Inferior parietal cortex (tissue), 1 donor: ENCODE measurements around the gene MPRIP.
"Not testable (repeated sequence)": the region's sequence is repeated elsewhere in the genome, so short reads cannot be mapped to it uniquely, and the experiment has no call there.

Experiments used
- DNase-seq: peaks from one replicate; pipeline ENCODE4 v3.0.0-alpha.2; 2016; ENCODE audit errors: extremely low spot score

The MPRIP gene

DNA sequence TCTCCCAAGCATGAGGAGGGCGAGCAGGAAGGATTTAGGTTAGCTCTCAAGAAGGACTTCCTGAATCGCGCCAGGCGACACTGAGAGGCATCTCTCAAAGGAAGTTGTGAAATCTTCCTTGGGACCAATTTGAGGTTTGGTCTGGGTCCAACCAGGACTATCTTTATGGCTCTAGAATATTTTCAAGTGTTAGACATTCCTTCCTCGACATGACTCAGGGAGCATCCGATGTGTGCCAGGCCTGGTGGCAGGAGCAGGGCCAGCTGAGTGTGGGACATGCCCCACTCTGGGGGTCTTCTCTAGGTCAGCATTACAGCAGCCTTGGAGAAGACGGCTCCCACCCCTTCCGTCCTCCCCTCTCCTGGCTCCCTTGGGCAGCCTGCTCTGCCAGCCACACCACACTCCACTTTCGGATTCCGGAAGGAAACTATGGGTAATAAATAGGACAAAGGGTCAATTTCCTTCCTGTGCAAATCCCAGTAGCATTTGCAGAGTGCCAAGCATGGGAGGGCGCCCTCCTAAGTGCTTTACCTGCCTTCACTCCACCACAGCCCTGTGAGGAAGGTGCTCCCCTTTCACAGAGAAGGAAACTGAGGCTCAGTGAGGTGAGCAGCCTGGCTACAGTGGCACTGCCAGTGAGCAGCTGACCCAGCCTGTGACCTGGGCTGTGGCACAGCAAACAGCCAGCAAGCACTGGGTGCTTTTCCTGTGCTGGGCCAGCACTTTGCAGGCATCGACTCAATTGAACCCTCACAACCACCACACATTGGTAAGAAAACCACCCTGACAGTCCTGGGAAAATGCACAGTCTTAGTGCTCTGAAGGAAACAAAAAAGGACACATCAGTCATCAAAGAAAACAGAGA lies 31.0 kb upstream of the MPRIP start:
- DNase-seq, result not testable (repeated sequence)

DNA sequence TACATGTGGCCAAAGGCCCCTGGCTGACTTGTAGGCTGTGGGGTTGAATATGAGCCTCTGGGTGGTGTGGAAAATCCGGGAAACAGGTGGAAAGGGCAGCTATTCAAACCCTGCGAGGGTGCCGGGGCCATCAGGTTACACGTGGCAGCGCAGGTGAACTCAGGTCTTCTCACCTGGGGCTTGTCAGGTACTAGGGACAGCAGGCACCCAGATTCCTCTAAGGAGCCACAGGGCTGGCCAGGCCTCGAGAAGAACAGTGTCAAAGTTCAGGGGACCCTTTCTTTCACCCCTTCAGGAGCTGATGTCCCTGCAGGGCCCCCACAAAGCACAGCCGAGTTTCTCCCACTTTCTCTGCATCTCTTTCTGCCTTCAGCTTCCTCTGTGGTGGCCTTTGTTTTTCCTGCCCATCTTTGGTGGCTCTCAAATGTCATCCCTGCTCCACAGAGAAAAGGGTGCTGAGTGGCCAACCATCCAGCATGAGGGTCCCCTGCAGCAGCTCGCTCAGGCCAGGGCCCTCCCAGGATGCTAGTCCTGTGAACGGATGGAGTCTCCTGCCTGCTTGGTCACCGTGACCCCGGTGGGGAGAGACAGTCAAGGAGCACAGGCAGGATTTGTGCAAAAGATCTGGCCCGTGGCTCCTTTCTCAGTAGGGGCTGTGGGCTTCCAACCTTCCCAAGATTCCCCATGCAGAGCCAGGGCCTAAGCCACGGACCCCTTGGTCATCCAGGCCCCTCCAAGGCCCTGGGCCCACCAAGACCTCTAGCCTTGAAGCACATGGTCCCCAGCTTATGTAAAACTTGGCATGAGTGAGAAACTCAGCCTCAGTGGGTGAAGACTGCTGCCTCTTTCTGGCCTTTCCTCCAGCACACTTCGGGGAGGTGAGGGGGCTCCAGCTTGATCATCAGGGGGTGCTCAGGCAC lies 28.2 kb upstream of the MPRIP start:
- not testable (repeated sequence) for DNase-seq

DNA sequence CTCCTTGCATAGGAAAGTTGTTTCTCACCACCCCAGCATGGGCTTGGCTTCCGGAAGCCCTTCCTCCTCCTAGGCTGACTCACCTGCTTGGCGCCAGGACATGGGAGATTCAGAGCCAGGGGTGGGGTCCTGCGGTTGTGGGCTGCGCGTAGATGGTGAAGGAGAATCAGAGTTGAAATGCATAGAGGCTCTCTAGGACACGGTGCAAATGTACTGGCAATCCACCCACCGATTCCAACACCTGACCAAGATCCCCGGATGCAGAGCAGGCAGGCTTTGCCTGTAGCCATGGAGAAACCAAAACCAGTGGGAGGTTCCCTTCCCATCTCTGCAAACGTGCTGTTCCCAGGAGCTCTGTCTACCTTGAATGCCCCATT lies 27.5 kb upstream of the MPRIP start:
- DNase-seq, result not testable (repeated sequence)

DNA sequence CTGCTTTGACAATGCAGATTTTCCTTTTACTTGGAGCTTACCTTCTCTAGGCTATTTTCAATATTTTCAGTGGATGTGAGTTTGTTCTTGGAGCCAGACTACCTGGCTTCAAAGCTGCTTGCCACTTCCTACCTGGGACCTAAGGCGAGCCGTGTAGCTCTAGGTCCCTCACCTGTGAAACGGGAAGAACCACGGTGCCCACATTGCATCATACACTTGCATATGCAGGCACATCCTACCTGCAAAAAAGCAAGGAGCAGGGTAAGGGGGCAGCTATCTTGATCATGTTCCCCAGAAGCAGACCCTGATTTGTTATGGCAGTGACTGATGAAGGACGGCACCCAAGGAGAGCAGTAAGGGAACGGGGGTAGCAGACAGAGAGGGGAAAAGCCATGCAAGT lies 27.0 kb upstream of the MPRIP start:
- no peak for DNase-seq

DNA sequence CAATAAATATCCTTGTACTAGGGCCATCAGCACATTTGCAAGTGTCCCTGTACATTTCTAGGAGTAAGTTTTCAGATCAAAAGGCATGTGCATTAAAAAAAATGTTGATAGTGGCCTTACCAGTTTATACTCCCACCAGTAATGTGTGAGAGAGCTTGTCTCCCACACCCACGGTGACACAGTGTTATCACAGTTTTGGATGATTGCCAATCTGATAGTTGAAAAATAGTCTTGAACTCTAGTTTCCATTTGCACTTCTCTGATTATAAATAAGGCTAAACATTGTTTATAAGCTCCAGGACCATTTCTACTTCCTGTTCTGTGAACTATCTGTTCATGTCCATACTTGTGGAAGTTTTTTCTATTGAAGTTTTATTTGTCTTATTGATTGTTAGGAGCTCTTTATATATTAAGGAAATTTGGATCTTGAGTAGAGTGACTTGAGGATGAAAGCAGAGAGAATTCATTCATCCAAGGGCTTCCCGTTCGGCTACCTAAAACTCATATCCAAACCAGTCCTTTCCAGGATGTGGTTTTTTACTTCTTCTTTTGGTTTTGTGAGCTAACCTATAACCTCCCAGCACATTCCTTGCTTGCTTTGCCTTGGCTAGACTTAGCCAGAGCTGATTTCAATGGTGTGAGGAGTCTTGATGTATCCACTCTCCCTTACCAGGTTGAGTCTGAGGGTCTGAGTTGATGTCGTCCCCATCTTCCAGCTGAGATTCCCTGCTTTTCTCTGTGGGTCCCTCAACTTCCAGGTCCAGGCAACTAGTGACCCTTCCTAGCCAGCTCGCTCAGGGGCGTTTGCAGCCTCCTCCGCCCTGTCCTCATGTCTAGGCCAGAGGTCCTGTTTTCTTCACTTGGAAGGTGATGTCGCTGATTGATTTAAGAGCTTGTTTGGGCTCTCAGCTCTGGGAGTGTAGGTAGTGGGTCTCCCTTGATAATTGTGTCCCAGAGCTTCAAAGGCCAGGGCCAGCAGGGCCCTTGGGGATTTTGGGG lies 25.8 kb upstream of the MPRIP start:
- DNase-seq, result not testable (repeated sequence)

DNA sequence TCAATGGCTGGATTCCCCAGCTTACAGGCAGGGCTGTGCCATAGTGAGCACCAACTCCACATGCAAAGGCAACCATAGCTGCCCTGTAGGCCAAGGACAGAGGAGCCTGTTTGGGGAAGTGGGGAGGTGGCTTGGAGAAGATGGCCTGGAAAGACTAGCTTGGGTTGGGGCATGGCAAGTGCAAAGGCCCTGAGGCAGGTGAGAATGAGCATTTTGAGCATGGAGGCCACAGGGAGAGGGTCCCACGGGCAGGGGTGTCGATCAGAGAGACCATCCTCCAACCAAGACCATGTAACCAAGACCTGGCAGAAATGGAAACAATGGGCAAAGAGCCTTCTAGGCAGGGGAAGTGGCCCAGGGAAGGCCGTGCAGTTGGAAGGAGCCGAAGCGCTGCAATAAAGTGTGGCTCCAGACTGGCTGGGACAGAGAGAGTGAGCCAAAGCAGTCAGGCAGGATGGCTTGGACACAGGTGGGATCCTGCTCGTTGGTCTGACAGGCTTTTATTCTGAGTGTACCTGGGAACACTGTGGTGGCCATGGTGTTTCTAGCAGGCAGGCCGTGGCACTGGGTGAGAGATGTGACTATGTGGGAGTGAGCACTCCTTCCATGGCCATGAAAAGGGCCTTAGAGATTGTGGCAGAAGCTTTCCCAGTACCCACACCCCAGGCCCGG lies 24.8 kb upstream of the MPRIP start:
- no peak for DNase-seq

DNA sequence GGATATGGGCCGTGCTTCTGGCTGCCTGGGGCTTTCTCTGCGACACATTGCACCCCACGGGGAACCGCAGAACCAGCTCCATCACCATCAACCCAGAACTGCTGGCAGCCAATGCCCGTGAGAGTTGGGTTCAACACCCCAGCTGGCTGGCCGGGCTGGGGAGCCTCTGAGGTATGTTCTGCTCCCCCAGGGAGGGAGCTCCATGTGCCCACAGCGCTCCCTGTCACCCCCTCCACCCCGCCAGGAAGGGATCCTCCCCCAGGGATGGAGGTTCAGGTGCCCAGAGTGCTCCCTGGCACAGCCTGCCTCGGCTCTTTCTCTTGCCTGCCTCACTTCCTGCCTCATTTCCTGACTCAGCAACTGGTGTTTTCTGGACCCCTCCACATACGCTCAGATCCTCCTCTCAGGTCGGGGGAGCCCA lies 24.2 kb upstream of the MPRIP start:
- no peak for DNase-seq

DNA sequence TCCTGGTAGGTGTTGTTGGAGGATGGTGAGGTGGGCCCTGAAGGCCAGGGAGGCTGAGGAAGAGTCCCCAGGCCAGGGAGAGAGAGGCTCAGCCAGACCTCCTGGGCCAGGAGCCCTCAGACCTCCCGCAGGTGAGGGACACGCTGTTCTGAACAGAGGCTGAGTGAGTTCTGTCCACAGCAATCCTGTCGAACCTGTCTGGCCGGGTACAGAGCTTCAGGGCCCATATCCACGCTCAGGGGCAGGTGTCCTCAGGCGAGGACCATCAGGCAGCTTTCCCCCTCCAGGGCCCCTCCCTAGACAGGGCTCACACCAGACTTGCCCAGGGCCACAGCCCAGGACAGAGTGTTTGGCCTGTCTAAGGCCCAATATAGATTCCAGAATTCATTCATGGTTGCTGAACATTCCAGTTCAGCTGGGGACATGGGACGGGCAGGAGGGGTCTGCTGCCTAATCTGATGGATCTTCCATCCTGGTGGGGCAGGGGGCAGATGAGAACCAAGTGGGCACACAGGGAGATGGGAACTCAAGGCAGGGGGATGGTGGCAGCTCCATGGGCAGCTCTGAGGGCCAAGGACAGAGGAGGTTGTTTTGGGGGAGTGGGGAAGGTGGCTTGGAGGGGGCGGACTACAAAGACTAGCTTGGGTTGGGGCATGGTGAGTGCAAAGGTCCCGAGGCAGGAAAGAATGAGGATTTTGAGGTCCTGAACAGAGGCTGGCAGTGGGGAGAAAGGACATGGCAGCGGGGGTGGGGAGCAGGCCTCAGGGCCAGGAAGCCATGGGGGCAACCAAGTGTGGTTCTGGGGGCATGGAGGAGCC lies 23.4 kb upstream of the MPRIP start:
- no peak for DNase-seq

DNA sequence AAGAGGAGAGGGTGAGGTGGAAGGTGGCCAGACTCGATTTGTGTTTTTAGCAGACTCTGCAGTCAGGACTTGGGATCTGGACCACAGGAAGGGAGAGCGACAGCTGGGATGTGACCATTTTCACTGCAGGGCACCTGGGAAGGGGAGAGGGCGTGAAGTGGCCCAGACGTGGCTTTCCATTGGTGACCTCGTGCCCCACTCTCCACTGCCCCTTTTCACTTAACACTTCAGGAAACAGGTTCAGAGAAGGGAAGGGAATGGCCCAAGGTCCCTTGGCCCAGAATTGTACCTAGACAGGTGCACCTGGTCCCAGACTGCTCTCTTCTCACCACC lies 22.9 kb upstream of the MPRIP start:
- no peak for DNase-seq

DNA sequence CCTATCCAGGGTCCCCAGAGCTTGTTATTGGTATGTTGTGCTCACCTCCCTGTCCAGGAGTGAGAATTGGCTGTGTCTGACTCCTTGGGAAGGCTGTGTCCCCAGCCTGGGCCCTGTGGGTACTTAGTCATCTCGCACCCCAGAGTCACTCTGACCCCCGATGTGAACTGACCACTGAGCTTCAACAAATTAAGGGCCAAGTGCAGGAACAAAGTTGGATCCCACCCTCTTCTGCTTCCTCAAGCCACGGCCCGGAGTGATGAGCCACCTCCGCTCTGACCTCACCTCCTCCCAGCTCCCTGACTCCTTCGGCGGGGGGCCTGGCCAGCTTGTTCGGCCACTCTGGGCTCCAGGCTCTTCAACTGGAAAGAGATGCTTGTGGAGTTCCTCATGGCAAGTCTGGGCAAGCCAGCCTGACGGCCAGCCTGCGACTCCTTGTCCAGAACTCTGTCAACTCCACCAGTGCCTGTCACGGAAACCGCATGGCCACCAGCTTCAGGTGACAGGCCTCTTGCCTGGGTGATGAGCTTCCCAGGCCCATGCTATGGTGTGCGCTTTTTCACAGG lies 22.3 kb upstream of the MPRIP start:
- no peak for DNase-seq

DNA sequence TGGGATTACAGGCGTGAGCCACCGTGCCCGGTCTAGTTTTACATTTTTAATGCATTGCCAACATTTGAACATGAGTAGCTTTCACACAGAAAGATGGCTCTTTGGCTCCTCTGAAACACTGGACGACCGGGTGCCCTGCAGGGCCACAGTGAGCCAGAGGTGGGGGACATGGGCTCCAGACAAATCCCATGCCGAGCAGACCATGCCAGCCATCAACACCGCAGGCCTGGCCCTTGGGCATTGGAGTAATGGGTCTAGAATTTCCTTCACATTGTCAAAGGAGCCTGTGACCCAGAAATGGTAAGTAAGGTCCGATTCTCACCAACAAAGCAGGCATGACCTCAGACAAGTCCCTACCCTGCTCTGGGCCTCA lies 21.4 kb upstream of the MPRIP start:
- DNase-seq, result no peak

DNA sequence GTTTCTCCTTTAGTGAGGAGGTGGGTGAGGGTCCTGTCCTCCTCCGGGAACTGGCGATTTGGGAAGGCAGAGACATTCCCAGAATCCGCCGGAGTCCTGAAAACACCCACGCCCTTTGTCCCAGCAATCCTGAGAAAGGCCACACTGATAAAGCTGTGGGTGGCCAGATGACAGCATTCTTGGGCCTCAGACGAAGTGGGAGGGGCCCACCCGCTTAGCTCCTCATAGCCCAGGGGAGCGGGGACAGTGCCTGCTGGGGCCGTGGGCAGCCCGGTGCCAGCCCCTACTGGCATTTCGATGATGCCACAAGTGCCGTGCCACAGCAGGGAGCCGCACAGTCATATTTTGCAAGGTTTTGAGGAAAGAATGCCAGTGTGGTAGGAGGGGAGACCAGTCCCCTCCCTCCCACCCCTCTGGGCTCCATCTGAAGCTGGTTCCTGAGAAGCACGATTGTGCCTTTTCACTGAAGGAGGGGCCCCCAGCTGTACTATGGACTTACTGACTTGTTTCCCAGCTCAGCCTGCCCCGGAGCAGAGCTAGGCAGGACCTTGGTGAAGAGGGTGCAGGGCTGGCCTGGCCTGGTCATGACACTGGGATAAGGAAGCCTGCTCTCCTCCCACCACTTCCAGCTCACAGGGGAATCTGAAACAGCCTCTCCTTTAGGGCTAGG lies 20.9 kb upstream of the MPRIP start:
- peak; percentile 50 for DNase-seq

DNA sequence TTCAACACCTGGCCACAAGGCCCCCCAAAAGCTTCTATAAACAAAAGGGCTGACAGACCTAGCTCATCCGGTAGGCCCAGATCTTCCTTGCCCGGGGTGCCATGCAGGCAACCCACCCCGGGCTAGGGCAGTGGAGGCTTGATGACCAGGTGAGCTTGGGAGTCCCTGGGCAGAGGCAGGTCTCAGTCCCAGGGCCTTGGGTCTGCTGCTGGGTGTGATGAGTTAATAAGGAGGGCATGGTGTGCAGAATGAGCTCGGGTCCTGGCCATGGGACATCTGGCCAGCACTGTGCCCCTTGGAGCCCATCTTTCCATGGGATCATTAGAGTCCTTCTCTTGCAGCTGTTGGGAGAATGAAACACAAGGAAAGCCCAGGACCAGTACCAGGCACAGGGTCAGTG lies 20.2 kb upstream of the MPRIP start:
- DNase-seq, result no peak

DNA sequence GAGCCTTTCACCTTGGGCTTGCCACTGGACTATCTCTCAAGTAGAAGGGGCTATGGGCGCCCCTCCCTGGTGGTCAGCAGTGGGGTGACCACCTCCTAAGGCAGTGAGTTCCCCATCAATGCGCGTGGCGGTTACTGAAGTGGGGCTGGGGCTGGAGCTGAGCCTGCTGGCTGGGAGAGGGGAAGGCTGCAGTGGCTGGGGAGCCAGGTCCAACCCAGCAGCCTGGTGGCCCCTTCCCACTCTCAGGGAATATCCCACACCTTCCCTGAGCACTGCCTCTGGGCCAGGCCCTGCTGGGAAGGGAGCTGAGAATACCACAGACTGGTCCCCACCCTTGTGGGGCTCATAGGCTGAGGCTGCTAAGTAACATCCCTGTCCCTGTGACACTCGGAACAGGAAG lies 19.8 kb upstream of the MPRIP start:
- no peak for DNase-seq

DNA sequence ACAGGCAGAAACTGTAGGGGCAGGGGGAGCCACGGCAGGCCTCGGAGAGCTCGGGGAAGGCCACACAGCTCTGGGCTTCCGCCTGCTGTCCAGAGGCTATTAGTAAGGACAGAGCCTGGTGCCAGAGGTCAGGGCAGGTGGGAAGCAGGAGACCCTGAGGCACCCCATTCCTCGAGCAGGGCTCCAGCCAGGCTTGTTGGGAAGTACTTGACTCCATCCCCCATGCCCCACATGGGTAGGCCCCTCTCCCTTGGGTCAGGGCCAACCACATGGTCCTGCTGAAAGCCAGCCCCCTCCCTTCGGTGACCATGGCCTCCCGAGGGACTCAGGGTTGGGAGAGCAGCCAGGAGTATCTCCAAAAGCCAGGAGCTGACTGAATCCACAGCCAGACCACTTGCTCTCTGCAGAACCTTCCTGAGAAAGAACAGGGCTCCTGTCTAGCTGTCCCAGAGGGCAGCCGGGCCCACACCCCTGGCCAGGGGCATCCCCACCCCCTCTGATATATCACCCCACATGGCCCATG lies 17.4 kb upstream of the MPRIP start:
- DNase-seq, result no peak

DNA sequence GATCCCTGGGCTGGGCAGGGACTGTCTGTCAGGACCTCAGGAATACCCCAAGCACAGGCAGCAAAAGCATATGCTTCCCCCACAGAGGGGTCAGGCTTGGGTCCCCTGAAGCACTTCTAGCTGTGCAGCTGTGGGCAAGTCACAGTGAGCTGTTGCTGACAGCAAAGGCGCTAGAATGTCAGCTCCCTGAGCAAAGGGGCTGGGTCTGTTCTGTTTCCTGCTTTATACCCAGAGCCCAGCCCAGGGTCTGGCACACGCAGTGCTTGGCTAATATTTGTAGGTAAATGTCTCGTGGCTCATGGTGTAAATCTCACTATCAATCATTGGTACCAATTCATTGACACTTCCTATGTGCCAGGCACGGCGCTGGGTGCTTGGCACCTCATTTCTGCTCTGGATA lies 16.6 kb upstream of the MPRIP start:
- DNase-seq, result no peak

DNA sequence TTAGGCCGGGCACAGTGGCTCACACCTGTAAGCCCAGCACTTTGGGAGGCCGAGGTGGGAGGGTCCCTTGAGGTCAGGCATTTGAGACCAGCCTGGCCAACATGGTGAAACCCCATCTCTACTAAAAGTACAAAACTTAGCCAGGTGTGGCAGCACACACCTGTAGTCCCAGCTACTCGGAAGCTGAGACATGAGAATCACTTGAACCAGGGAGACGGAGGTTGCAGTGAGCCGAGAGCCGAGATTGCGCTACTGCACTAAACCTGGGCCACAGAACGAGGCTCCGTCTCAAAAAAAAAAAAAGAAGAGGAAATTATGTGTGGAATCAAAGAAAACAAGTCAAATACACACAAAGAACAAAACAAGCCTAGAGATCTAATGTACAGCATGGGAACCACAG lies 16.1 kb upstream of the MPRIP start:
- no peak for DNase-seq

DNA sequence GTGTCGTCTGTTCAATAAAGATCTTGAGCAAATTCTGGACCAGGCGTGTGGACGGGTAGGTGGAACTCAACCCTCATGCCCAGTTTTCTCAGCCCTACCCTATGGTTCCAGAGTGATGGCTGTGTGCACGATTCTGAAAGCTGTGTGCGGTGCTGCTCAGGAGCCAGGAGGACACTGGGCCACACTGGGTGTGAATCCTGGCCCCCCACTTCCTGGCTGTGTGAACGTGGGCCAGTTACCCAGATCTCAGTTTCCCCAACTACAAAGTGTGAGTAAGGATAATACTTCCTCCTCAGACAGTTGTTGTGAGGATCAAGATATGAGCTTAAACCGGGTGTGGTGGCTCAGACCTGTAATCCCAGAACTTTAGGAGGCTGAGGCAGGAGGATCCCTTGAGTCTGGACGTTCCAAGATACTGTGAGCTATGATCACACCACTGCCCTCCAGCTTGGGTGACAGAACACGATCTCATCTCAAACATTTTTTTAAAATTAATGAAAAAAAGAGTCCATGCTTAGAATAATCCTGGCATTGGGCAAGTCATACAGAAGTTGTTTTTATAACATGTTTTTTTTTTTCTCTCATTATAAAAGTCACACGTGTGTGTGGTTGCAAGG lies 14.7 kb upstream of the MPRIP start:
- no peak for DNase-seq
